Right kidney (tissue), 9 donors: ENCODE data around the gene GRM6.
A peak's percentile ranks its signal among the peaks of the same experiment; 100 is the strongest.

Experiments
- DNase-seq: peaks from one replicate; pipeline ENCODE4 v3.0.0-alpha.2; 2016
- long read RNA-seq, 8 donors: transcript quantifications; one replicate each; lab custom pipeline, GENCODE V29; 2026

Gene GRM6
- long read RNA-seq, donor 1 = 0 reads
- long read RNA-seq, donor 2 = 0 reads
- long read RNA-seq, donor 3 = 0 reads
- long read RNA-seq, donor 4 = 0 reads
- long read RNA-seq, donor 5 = 0 reads
- long read RNA-seq, donor 6 = 0 reads
- long read RNA-seq, donor 7 = 0 reads
- long read RNA-seq, donor 8 = 0 reads

- peak; percentile 52 for DNase-seq
Measured at GRCh38 chr5:178994580-178995340, at the start of gene GRM6. TSS of gene GRM6 (minus strand) at chr5:178995320. CDS start at chr5:178994944, 376 bp downstream.

- no peak for DNase-seq
Measured at GRCh38 chr5:179044765-179045164, 49.6 kb upstream of the GRM6 start.

- DNase-seq = no peak
Measured at GRCh38 chr5:179033004-179033580, 38.0 kb upstream of the GRM6 start.

- DNase-seq = peak; percentile 98
Measured at GRCh38 chr5:179023528-179024189, 28.5 kb upstream of the GRM6 start, which contains the start of gene ZNF879. TSS of gene ZNF879 (plus strand) at chr5:179023804. CDS start at chr5:179025005, 1,201 bp downstream.

- DNase-seq = no peak
Measured at GRCh38 chr5:179008667-179009066, 13.5 kb upstream of the GRM6 start.

- no peak for DNase-seq
Measured at GRCh38 chr5:179006564-179006963, 11.4 kb upstream of the GRM6 start.

- no peak for DNase-seq
Measured at GRCh38 chr5:178998441-178998840, 3.3 kb upstream of the GRM6 start.

GRCh38 chr5:178997191-178997590, 2.1 kb upstream of the GRM6 start:
- no peak for DNase-seq

GRCh38 chr5:178996156-178996555, 1.0 kb upstream of the GRM6 start:
- no peak for DNase-seq

- peak; percentile 17 for DNase-seq
Measured at GRCh38 chr5:178995341-178995690, 196 bp upstream of the GRM6 start.

- DNase-seq = peak; percentile 10
Measured at GRCh38 chr5:178993955-178994579, 1.1 kb downstream of the GRM6 start.

GRCh38 chr5:178993236-178993765, 1.8 kb downstream of the GRM6 start:
- DNase-seq = no peak

GRCh38 chr5:178992291-178992895, 2.7 kb downstream of the GRM6 start:
- DNase-seq = no peak

- no peak for DNase-seq
Measured at GRCh38 chr5:178991190-178992145, 3.7 kb downstream of the GRM6 start.

- DNase-seq = no peak
Measured at GRCh38 chr5:178990491-178990890, 4.6 kb downstream of the GRM6 start.

GRCh38 chr5:178989311-178989710, 5.8 kb downstream of the GRM6 start:
- DNase-seq = no peak

GRCh38 chr5:178988436-178989220, 6.5 kb downstream of the GRM6 start:
- no peak for DNase-seq

GRCh38 chr5:178986326-178986960, 8.7 kb downstream of the GRM6 start:
- no peak for DNase-seq
